GM19468 (cell line): ENCODE measurements around the gene ACTN4.

Experiments
- ATAC-seq: cut with Tn5 transposase; IDR thresholded peaks from one replicate; pipeline ENCODE4 v1.9.1; 2021; ENCODE audit warnings: mild to moderate bottlenecking, moderate library complexity, moderate number of reproducible peaks; ENCODE audit not compliant: unreplicated experiment; ENCODE audit errors: extremely low read depth

The ACTN4 gene

DNA sequence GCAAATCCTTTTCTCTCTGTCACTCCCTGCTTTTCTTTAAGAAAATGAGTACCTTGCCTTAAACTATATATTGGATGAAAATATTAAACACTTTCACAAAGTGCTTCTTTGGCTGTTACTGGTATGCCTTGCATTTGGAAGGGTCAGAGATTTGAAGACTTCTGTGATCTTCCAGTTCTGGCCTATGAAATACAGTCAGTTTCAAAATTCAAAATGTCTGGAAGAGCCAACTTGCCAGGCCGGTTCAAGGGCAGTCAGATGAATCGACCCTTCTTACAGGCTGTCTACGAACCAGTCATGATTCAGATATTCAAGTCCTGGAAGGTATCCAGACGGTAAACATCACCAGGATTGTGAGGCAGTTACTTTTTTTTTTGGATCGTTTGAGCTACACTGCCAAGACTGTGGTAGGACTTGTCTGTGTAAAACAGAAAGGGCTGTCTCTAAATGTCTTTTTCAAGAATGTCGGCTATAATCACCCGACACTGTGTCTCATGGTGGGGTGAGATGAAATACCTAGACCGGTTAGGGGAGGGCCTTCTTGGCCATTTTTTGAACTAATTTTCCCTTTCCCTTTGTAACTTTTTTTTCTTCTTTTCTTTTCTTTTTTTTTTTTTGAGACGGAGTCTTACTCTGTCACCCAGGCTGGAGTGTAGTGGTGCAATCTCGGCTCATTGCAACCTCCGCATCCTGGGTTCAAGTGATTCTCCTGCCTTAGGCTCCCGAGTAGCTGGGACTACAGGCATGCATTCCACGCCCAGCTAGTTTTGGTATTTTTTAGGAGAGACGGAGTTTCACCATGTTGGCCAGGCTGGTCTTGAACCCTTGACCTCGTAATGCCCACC is 11.2 kb downstream of the ACTN4 start:
- ATAC-seq, result no peak

DNA sequence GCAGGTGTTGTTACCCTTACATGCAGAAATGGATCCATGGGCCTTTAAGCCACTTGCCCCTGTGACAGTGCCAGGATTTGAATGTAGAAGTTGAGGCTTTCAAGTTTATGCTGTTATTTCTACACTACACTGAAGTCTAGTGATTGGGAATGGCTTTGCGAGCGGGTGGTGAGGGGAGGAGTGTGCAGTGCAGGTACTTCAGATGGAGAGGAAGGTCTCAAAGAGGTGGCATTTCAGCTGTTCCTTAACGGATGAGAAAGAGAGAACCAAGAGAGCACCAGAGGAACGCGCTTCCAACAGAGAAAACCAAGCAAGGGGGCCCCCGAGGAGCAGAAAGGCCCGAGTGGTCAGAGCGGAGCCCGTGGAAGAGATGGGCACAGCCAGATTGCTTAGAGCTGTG is 13.3 kb downstream of the ACTN4 start:
- no peak for ATAC-seq

DNA sequence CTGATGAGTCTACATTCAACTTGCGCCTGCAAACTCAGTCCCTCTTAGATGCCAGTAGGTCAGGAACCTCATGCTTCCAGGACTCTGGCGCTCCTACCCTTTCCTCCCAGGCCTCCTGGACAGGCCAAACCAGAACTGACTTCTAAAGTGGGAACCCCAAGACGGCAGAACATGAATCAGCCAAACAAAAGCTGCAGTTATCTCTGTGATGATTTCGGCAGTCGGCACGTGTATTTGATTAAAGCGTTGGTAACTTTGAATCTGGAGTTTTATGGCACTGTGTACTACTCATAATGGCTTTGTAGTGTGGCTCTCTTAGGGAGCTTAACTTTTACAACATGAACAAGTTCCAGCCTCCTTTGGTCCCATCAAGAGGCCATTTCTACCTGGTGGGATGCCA is 13.7 kb downstream of the ACTN4 start:
- no peak for ATAC-seq

DNA sequence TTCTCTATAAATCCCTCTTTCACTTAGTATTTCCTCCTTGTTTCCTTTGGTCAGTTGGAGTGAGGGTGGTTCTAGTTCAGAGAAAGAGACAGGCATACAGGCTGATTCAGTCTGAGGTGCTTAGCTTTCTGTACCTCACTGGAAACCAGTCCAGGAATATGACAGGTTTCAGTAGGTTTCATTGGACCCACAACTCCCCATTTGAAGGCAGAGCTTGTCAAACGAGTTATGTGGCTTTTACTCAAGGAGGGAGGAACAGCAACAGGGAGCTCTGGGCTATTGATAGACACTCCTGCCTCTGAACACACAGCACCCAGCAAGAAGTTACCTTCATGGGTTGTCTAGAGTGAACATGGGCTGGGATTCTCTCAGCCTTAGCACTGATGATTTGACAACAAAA is 14.5 kb downstream of the ACTN4 start:
- no peak for ATAC-seq

DNA sequence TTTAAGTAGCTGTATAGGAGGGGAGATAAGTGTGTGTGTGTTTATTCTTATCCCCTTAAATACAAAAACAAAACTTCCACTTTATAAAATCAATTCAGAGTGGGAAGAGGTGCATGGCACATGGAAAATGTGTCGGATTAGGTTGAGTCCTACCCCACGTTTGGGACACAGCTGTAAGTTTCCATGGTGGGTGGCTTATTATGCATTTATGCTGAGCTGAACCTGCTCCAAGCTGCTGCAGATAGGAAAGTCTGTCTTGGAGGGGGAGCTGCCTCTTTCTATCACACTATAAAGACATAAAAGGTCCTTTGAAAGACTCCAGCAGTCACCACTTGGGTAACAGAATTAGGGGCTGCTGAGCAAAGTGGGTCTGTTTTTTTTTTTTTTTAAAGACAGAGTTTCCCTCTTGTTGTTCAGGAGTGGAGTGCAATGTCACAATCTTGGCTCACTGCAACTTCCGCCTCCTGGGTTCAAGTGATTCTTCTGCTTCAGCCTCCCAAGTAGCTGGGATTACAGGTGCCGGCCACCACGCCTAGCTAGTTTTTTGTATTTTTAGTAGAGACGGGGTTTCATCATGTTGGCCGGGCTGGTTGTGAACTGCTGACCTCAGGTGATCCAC is 15.2 kb downstream of the ACTN4 start:
- ATAC-seq, result no peak

DNA sequence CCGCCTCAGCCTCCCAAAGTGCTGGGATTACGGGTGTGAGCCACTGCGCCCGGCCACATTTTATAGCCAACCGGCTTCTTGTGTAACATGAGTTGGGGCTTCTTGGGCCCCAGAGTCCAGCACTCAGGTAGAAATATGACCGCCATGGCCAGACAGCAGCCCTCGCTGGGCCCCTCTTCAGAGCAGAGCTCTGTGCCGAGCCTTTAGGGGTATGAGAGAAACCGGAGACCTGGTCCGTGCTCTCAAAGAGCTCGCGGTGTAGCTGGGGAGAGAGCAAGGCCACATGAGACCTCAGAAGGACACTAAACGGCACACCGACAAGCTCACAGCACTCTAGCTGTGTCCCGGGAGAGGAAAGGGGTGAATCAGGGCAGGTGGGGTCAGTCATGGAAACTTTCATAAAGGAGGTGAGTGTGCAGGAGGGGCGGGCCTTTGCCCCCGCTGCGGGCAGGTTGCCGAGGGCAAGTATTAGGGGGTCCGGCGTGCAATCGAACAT is 15.8 kb downstream of the ACTN4 start:
- no peak for ATAC-seq

DNA sequence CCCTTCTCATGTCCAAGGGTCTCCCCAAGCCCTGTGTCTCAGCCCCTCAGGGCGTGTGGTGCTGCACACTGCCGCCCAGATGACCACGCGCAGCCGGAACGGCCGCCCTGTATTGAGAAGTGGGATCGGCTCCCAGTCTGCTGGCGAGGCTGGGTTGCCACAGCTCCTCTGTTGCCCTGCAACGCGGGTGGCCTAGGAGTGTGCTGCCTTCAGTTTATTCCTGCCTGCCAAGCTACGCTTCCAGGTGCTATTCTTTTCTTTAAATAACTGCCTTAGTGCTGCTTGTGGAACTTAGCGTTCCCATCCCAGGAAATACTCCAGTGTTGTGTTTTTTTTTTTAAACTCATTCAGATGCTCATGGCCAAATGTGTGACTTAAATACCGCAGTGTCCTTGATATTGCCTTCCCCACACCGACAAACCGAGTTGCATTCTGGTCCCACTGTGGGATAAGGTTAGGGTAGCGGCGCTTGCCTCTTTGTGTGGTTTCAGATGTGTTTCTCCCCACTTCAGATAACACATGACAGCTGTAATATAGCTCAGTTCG is 16.6 kb downstream of the ACTN4 start:
- no peak for ATAC-seq

DNA sequence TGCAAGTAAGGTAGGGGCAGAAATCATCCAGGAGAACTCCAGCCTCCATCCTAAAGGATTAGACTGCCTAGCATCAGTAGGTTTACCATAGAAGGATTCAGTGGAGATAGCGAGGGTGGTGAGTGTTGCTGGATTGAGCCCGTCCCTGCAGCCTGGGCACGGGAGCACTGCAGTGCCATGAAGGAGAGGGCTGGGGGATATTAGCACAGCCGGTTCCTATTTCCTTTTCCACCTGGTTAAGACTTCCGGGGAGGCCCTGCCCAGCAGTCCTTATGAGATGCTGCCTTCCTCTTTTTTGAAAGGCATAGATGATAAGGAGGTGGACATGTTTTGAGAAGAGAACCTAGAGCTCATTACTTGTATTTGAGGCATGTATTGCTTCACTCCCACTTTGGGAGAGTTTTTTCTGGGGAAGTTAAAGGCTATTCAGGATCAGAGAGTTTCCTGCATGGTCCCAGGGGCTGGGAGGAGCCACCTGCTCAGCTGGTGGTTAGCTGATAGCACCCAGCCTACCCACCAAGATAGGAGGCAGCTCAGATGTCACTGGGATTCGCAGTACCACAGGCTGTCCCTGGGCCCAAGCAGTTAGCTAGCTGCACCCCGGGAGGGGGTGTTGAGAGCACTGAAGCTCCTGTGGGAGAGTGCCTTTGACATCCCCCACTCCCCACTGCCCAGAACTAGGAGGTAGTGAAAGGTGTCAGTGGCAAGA is 17.2 kb downstream of the ACTN4 start:
- ATAC-seq, result no peak

DNA sequence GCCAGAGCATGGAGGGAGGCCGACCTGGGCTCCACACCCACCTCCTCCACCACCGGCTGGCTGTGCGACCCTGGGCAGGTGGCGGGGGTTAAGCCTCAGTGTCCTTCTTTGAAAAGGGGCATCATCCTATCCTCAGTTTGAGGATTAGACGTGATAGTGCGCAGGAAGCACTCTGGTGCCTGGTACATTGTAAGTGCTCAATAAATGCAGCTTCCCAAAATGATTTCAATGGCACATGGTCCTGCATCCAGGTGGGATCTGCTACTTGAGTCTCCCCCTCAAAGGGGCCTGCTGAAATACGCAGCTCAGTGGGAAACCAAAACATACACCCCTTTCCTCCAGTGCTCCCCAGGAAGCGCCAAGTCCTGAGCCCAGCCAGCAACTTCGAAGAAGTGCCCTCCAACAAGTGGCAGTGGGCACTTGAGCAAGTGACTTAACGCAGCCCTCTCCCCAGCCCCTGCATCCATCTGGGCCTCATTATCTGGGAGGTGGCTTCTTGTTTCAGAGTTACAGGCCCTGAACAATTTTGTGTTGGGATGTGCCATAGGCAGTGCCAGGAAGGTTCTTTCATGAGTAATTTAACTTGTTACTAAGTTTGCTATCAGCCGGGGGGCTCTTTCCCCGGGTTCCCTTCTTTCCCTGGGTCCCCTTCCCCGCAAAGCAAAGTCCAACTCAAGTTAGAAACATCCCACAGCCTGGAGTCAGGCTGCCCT is 17.9 kb downstream of the ACTN4 start:
- ATAC-seq, result no peak

DNA sequence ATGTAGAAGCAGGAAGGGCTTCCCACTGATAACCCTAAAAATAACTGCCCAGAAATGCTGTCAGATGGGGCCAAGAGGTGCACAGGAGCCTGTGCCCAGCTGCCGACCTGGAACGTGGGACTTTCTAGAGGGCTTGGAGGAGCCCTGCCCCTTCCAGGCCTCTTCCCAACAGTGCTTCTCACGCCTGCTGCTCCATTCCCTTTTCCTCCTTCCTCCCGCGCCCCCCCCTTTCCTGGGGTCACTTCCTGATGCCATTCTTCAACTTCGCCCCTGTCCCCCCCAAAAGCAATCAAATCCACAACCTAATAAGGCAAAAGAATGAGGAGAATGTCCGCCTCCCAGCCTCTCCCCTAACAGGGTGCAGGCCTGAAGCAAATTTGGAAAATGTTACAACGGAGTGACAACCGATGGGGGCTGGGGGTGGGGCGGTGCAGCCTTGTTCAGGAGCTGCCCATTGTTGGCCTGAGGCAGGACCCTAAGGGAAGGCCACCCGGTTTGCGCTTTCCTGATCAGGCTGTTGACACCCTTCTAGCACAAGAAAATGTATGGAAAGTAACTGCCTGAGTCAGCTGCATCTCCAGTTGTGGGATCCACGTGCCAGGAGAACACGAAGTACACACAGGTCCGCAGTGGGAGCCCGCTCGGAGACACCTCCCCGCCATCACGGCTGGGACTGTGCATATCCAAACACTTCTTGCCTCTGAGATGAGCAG is 18.7 kb downstream of the ACTN4 start:
- ATAC-seq, result no peak

DNA sequence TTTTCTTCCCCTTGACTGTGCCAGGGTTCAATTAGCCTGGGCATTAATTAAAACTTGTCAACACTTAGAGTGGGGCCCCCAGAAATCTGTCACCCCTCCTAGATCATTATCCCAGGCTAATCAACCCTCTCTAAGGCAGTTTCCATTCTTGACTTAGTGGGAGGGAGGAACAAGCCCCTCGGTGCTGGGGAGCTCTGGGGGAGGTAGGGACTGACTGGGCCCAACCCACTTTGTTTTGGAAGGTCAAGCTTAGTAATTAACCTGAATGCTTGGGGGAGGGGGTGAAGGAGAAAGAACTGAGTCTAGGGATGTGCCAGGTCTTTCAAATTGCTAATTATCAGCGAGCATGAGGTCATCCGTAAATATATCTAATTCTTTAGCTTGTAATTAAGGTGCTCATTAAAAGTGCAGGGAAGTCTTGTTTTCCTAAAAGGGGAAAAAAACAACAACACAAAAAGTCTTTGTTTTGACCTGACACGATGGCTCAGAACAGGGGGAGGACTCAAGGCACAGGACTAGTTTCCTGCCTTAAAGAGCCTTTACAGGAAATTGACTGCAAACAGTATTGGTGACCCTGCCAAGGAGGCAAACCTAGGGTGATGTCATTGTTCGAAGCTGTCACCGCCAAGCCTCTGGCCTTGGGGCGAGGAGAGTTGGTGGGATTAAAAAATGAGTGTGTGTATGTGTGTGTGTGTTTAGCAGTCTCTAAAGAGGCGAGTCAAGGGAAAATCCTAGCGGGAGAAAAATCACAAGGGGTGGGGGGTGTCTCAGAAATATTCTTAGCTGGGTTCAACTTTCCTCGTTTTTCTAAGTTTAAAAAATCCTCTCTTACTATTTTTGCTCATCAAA is 19.4 kb downstream of the ACTN4 start:
- ATAC-seq, result no peak

DNA sequence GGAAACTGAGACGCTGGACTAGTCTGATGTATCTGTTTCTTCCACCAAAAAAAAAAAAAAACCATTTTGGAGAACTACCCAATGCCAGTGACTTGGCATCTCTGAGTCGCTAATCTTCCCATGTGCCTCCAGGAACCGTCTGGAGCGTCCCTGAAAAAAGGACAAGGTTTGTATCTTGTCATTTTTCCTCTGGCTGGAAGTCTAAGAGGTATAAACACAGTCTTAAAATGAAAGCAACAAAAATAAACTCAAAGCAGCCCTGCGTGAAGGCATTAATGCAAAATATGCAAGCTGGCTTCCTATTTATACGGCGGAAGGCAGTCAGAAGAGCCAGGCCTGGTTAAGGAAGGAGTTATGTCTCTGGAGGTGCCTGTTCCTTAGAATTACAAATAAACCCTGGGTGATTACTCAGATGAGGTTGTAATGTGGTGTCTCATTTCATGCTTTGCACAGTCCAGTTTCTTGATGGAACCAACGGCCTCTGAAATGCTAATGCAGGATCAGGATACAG is 20.3 kb downstream of the ACTN4 start:
- no peak for ATAC-seq

DNA sequence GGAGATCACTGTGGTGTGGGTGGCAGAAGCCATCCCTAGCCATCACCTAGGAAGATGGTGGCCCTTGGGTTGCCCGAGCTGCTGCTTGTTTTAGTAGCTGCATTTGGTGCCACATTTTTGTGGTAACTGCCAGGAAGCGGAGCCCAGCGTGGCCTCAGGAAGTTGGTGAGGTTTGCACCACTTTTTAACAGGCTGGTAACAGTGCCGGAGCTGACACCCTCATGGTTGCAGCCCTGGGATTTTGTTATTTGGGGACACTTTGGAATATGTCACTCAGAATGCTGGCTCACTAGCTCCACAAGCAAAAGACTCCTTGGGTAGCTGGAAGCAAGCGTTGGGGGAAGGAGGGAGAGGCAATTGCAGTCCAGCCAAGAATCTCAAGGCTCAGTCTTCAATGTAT is 22.1 kb downstream of the ACTN4 start:
- ATAC-seq, result no peak

DNA sequence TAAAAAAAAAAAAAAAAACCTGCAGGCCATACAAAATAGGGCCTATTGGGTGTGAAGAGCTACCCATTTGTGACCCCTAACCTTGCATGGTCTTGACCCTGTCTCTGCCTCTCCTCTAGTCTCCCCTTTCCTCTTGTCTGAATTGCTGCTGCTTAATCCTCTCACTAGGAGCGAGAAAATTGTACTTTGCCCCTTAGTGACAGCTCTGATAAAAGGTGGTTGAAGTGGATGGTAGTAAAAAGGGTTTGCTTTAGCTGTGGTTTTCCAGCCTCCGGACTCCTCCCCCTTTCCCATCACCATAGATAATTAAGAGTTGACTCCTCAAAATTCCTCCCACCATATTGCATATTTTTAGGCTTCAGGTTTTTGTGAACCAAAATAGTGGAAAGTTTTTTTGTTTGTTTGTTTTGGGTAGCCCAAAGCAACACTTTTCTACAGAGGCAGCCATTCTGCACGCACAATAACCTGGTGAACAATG is 23.5 kb downstream of the ACTN4 start:
- no peak for ATAC-seq

DNA sequence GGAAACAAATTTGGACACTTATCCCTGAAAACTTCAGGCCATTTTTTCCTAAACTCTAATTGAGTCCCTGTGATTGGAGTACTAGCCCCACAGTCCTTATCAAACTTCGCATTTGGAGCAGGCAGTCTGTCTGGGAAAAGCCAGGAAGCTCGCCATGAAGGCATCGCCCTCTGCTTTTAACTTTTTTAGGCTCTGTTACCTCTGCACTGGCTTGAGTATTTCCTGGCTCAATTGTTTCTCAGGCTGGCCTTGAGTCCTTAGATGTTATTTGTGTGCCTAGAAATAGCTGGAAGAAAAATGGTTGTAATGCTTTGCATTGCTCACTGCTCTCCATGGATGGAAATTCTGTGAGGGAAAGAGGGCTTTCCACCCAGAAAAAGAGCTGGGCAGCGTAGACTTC is 24.2 kb downstream of the ACTN4 start:
- ATAC-seq, result no peak

DNA sequence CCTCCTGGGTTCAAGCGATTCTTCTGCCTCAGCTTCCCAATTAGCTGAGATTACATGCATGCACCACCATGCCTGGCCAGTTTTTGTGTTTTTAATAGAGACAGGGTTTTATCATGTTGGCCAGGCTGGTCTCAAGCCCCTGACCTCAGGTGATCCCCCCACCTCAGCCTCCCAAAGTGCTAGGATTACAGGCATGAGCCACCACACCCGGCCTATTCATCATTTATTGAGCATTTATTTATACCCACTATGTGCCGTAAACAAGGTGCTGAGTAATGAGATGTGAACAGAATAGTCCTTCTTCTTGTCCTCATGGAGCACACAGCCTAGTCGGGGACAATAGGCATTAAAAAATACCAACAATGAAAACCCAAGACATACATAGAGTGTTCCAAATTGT is 25.6 kb downstream of the ACTN4 start:
- ATAC-seq, result no peak

DNA sequence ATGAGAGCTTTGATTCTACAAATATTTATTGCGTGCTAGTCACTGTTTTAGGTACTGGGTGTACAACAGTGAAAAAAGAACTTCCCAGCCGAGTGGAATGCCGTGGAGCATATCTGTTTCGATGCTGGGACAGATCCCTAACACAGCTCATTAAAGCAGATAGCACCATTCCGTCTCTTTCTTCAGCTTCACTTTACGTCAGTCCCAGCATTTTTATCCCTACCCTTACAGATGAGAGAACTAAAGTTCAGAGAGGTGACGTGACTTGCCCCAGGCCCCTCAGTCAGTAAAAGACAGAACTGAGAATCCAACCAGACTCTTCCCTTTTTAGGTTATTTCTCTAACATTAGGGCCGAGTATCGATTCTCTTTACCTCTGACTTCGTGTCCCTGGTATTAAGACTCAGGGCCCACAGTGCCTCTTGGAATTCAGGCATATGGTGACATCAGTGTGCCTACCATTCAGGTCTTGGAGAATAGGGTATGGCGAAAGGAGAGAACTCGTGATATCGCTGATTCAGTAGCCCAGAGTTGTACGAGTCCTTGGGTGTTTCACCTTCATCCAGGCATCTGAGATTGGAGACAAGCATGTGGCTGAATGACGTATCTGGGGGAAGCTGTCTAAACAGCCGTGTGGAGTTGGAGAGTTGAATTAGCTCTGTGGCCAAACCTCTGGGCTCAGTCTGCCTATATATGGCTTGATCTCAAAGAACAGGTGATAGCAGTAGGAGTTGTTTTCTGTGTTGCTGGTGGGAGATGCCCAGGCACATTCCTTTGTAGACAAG is 27.1 kb downstream of the ACTN4 start:
- no peak for ATAC-seq

DNA sequence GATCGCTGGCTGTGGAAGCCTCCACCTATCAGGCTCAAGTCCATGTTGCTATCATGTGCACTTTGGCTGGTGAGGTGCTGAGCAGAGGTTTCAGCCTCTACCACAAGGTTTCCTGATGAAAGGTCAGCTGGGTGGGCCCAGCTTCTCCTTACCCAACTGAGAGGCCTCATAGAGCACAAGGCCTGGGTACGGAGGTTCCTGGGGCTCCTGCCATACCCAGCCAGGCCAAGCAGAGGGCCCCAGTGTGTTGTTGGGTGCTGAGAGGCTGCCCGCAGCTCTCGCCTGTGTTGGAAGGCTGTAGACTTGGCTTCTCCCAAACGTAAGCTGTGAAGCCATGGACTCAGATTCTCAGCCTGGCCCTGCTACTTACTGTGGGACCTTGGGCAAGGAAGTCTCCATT is 28.2 kb downstream of the ACTN4 start:
- ATAC-seq, result no peak
